Measurements from ENCODE around the gene MAGI2. TPM values are rescaled to one million over a fixed set of nuclear protein-coding genes. Genes with fewer than 3 reads are reported as not detected.

MAGI2 gene
- polyA plus RNA-seq, 3 donors = 0.03 to 0.11 TPM; not detected in 1

GRCh38 chr7:78363866-78364265 lies 1089.6 kb downstream of the MAGI2 start:
- Histone ChIP-seq H2AFZ (ENCODE audit: insufficient read depth, low read depth, low read length, poor library complexity, severe bottlenecking) (no peak overlapping the region), H3K4me1 (ENCODE audit: control insufficient read depth in 1 of 2, insufficient read depth in 2 of 2, low read length in 2 of 2) (no peaks in the 10 kb centered on the region), H3K4me2 (replicated peaks; ENCODE audit: extremely low read depth, low read length, poor library complexity, severe bottlenecking) (no peak overlapping the region), H3K9me3 (replicated peaks in 1 of 2; ENCODE audit: control insufficient read depth in 1 of 2, insufficient read depth in 1 of 2, low read length in 2 of 2) (peaks cover 0 to 6% of the 10 kb centered on the region in 2 donors), H3K79me2 (ENCODE audit: insufficient read depth, low read length) (no peaks in the 10 kb centered on the region), H3K4me3 (replicated peaks in 1 of 3; ENCODE audit: low read depth in 2 of 3, low read length in 3 of 3) (no peak overlapping the region), H3K36me3 (replicated peaks in 1 of 2; ENCODE audit: control insufficient read depth in 1 of 2, insufficient read depth in 2 of 2, low read length in 2 of 2) (no peaks in the 10 kb centered on the region), H3K27ac (ENCODE audit: low read depth in 1 of 2, low read length in 2 of 2) (no peak overlapping the region), H3K9ac (ENCODE audit: insufficient read depth, low read length, poor library complexity, severe bottlenecking) (no peak overlapping the region), H3K27me3 (ENCODE audit: control insufficient read depth in 2 of 2, insufficient read depth in 2 of 2, low read length in 2 of 2) (no peaks in the 10 kb centered on the region), H4K20me1 (ENCODE audit: insufficient read depth, low read length) (no peaks in the 10 kb centered on the region)
- Mint-ChIP-seq H3K36me3 (no peaks in the 10 kb centered on the region), H3K4me3 (no peak overlapping the region), H3K27me3 (ENCODE audit: low read depth in 3 of 3) (peaks cover 0 to 1% (median 0%) of the 10 kb centered on the region in 3 donors), H3K9me3 (peaks cover 2 to 10% (median 5%) of the 10 kb centered on the region in 7 donors), H3K27ac (no peak overlapping the region), H3K4me1 (no peaks in the 10 kb centered on the region)
- intact Hi-C loops (cut with micrococcal nuclease) = no loop called here
- 85% methylated on average over 3 of the region's 4 CpGs for WGBS (ENCODE audit: insufficient coverage)
- DNase-seq = no peak
- no peak for TF ChIP-seq CTCF (IDR thresholded peaks at IDR 0.05)

- H3K9me3 Mint-ChIP-seq = peaks cover 2 to 10% (median 7%) of the 10 kb centered on the region in 7 donors
- H3K4me3 Mint-ChIP-seq = no peak overlapping the region
- H3K4me1 Mint-ChIP-seq = no peaks in the 10 kb centered on the region
- Histone ChIP-seq H4K20me1 (ENCODE audit: insufficient read depth, low read length) (no peaks in the 10 kb centered on the region), H3K9ac (ENCODE audit: insufficient read depth, low read length, poor library complexity, severe bottlenecking) (no peak overlapping the region), H3K36me3 (replicated peaks in 1 of 2; ENCODE audit: control insufficient read depth in 1 of 2, insufficient read depth in 2 of 2, low read length in 2 of 2) (no peaks in the 10 kb centered on the region), H3K4me2 (replicated peaks; ENCODE audit: extremely low read depth, low read length, poor library complexity, severe bottlenecking) (no peak overlapping the region), H3K9me3 (replicated peaks in 1 of 2; ENCODE audit: control insufficient read depth in 1 of 2, insufficient read depth in 1 of 2, low read length in 2 of 2) (peaks cover 0 to 13% of the 10 kb centered on the region in 2 donors), H2AFZ (ENCODE audit: insufficient read depth, low read depth, low read length, poor library complexity, severe bottlenecking) (no peak overlapping the region), H3K4me3 (replicated peaks in 1 of 3; ENCODE audit: low read depth in 2 of 3, low read length in 3 of 3) (no peak overlapping the region), H3K4me1 (ENCODE audit: control insufficient read depth in 1 of 2, insufficient read depth in 2 of 2, low read length in 2 of 2) (no peaks in the 10 kb centered on the region), H3K27ac (ENCODE audit: low read depth in 1 of 2, low read length in 2 of 2) (no peak overlapping the region), H3K79me2 (ENCODE audit: insufficient read depth, low read length) (no peaks in the 10 kb centered on the region), H3K27me3 (ENCODE audit: control insufficient read depth in 2 of 2, insufficient read depth in 2 of 2, low read length in 2 of 2) (no peaks in the 10 kb centered on the region)
- no peaks in the 10 kb centered on the region for H3K27me3 Mint-ChIP-seq (ENCODE audit: low read depth in 3 of 3)
- DNase-seq = no peak
- H3K36me3 Mint-ChIP-seq = no peaks in the 10 kb centered on the region
- no peak for TF ChIP-seq CTCF (IDR thresholded peaks at IDR 0.05)
- intact Hi-C loops (cut with micrococcal nuclease) = no loop called here
- no peak overlapping the region for H3K27ac Mint-ChIP-seq
- no CpG with 5 or more reads among the region's 1 CpG for WGBS (ENCODE audit: insufficient coverage)
These were observed 1093.6 kb downstream of the MAGI2 start for GRCh38 chr7:78359836-78360235.

All from CD14-positive monocyte (primary cell).